Osteocyte (in vitro differentiated cells): ENCODE results near the gene PLBD1. TPM values are rescaled to one million over a fixed set of nuclear protein-coding genes. Genes with fewer than 3 reads are reported as not detected.

Experiments used
- DNase-seq: peaks from one replicate; pipeline ENCODE4 v3.0.0; 2021; ENCODE audit warnings: mixed read lengths; ENCODE audit not compliant: unreplicated experiment; ENCODE audit errors: extremely low spot score
- H3K27ac Mint-ChIP-seq: one replicate; pipeline ENCODE4 v1.8.0; 2021; ENCODE audit warnings: mild to moderate bottlenecking, mixed read lengths; ENCODE audit not compliant: unreplicated experiment
- H3K27me3 Mint-ChIP-seq: one replicate; pipeline ENCODE4 v1.8.0; 2021; ENCODE audit warnings: mixed read lengths; ENCODE audit not compliant: unreplicated experiment
- H3K36me3 Mint-ChIP-seq: one replicate; pipeline ENCODE4 v1.8.0; 2021; ENCODE audit warnings: mixed read lengths; ENCODE audit not compliant: unreplicated experiment
- H3K4me1 Mint-ChIP-seq: one replicate; pipeline ENCODE4 v1.8.0; 2021; ENCODE audit warnings: mixed read lengths; ENCODE audit not compliant: unreplicated experiment
- H3K4me3 Mint-ChIP-seq: one replicate; pipeline ENCODE4 v1.8.0; 2021; ENCODE audit warnings: mild to moderate bottlenecking, moderate library complexity, mixed read lengths; ENCODE audit not compliant: unreplicated experiment
- H3K9me3 Mint-ChIP-seq: one replicate; pipeline ENCODE4 v1.8.0; 2021; ENCODE audit warnings: mixed read lengths; ENCODE audit not compliant: unreplicated experiment
- CTCF ChIP-seq: fragments of 200-600 bp; sonication (generic); IDR thresholded peaks from 2 replicates; pipeline ENCODE4 v1.5.0; 2021; ENCODE audit warnings: antibody characterized with exemption, mild to moderate bottlenecking, moderate library complexity
- total RNA-seq: library from RNA; stranded (reverse); gene quantifications from 2 replicates; pipeline ENCODE4 v1.2.1, GENCODE V29; 2021

The PLBD1 gene
- total RNA-seq, 1 donor from 2014 or later = 0.89 TPM

DNA sequence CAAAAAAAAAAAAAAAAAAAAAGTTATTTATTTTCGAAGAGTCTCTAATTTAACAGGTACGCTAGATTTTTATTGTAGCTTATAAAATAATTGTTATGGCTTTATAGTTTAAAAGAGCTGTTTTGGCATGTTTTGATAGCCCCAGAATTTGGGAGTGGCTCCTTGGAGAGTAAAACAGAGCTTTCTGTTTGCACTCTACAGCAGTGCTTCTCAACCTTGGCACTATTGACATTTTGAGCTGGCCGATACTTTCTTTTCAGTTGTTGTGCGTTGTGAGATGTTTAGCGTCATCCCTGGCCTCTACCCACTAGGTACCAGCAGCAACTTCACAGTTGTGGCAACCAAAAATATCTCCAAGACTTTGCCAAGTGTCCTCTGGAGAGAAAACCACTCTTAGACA is 30.6 kb downstream of the PLBD1 start:
- no peak for DNase-seq
- Mint-ChIP-seq H3K27ac (no peak overlapping the region), H3K4me3 (no peak overlapping the region), H3K36me3 (no peaks in the 10 kb centered on the region), H3K9me3 (no peaks in the 10 kb centered on the region), H3K27me3 (peaks cover 10% of the 10 kb centered on the region), H3K4me1 (no peaks in the 10 kb centered on the region)
- no peak for TF ChIP-seq CTCF

DNA sequence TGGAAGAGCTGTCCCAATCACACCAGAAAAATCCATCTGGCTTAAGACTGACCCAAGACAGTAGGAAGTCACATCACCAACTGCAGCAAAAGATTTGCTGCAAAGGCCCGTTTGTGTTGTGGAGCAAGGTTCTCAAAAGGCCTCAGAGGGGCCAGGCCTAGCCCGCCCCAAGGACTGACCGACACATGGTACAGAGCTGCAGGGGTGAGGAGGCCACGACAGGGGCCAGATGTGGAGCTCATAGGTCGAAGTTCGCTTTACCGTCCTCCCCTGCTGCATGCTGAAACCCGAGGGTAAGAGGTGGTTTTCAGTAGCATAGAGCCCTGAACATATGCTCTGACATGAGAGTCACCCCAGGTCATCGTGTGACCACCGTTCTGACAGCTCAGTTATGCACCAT is 35.5 kb downstream of the PLBD1 start:
- Mint-ChIP-seq H3K9me3 (no peaks in the 10 kb centered on the region), H3K27ac (no peak overlapping the region), H3K4me3 (no peak overlapping the region), H3K4me1 (no peaks in the 10 kb centered on the region), H3K27me3 (peaks cover 6% of the 10 kb centered on the region), H3K36me3 (no peaks in the 10 kb centered on the region)
- DNase-seq = no peak
- TF ChIP-seq CTCF = no peak

DNA sequence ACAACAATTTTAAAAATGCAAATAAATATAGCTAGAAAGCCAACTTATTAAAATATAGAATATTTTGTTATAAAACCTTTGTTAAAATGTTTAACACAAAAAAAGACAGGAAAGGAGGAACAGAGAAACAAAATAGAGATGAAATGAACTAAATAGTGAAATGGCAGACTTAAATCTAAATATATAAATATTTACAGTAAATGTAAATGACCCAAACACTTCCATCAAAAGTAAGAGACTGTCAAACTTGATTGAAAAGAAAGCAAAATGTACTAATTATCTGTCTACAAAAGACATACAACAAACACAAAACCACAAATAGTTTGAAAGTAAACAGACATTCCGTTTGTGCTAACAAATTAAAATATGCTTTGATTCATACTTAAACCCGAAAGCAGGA is 41.7 kb downstream of the PLBD1 start:
- DNase-seq = no peak
- H3K36me3 Mint-ChIP-seq = peaks cover 2% of the 10 kb centered on the region
- TF ChIP-seq CTCF = no peak

GRCh38 chr12:14521822-14522221 is 45.9 kb downstream of the PLBD1 start:
- TF ChIP-seq CTCF = no peak
- Mint-ChIP-seq H3K9me3 (peaks cover 38% of the 10 kb centered on the region), H3K27ac (no peak overlapping the region), H3K4me1 (no peaks in the 10 kb centered on the region), H3K4me3 (no peak overlapping the region), H3K27me3 (no peaks in the 10 kb centered on the region), H3K36me3 (peaks cover 2% of the 10 kb centered on the region)
- no peak for DNase-seq

More for the DNA sequence above, 41.7 kb downstream of the PLBD1 start:
- H3K4me1 Mint-ChIP-seq = no peaks in the 10 kb centered on the region
- H3K27ac Mint-ChIP-seq = no peak overlapping the region
- H3K4me3 Mint-ChIP-seq = no peak overlapping the region
- H3K27me3 Mint-ChIP-seq = peaks cover 6% of the 10 kb centered on the region
- H3K9me3 Mint-ChIP-seq = peaks cover 38% of the 10 kb centered on the region

GRCh38 chr12:14514946-14515345 is 52.7 kb downstream of the PLBD1 start:
- H3K27ac Mint-ChIP-seq = no peak overlapping the region

More at GRCh38 chr12:14514946-14515345, 52.7 kb downstream of the PLBD1 start:
- Mint-ChIP-seq H3K4me3 (no peak overlapping the region), H3K27me3 (no peaks in the 10 kb centered on the region), H3K36me3 (no peaks in the 10 kb centered on the region), H3K9me3 (no peaks in the 10 kb centered on the region), H3K4me1 (no peaks in the 10 kb centered on the region)
- no peak for DNase-seq
- TF ChIP-seq CTCF = no peak
